Stimulated activated CD4-positive, alpha-beta T cell treated with anti-CD3 and anti-CD28 coated beads, Interleukin-4, amount 100 ng/mL, for 48 hours (primary cell): Measurements from ENCODE around the gene ADPRHL1.
"Not testable (repeated sequence)": the region's sequence is repeated elsewhere in the genome, so short reads cannot be mapped to it uniquely, and the experiment has no call there.

Source experiments
- DNase-seq, 2 donors: peaks; one replicate each; pipeline ENCODE4 v3.0.0-alpha.2; 2020; ENCODE audit warnings: low read depth in 2 of 2

Gene ADPRHL1

GRCh38 chr13:113477724-113478123 is 24.4 kb upstream of the ADPRHL1 start:
- no peak for DNase-seq

DNA sequence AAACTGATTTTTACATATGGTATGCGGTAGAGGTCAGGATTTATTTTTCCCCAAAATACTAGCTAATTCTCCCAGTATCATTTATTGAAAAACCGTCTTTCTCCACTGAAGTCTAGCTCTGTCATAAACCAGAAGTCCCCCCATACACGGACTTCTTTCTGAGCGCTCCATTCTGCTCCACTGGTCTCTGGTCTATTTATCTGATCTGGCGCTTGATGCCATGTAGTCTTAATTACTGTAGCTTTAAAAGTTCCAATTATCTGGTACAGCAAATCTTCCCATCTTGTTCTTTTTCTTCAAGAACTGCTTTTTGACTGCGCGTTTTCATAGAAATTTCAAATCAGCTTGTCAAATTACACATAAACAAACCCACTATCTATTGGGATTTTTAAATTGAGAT is 23.5 kb upstream of the ADPRHL1 start:
- DNase-seq = no peak

DNA sequence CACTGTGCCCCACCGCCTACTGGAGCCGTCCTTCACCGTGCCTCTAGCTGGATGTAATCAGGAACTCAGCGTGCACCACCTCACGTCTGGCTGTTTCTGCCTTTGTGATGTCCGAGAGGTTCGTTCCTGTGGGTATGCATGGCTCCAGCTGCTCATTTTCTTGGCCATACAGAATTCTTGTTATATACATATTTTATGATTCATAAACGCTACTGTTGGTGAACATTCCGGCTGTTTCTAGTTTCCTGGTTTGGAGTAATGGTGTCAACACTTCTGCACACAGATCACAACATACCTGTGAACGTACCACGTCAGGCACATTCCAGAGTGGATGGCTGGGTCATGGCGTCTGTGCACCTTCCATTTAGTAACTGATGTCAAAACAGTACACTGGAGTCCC is 22.6 kb upstream of the ADPRHL1 start:
- DNase-seq = no peak

DNA sequence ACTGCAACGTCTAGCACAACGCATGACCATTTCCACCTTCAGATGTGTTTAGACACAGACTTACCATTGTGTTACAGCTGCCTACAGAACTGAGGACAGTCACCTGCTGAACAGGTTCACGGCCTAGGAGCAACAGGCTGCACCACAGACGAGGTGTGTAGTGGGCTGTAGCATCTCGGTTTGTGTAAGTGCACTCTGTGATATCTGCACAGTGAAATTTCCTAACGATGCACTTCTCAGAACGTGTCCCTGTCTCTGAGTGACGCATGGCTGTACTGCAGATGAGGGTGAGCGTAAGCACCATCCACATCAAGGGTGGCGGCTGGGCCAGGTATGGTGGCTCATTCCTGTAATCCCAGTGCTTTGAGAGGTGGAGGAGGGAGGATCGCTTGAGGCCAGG is 22.0 kb upstream of the ADPRHL1 start:
- DNase-seq = no peak

- no peak for DNase-seq
Measured at GRCh38 chr13:113474179-113474578, 20.9 kb upstream of the ADPRHL1 start.

DNA sequence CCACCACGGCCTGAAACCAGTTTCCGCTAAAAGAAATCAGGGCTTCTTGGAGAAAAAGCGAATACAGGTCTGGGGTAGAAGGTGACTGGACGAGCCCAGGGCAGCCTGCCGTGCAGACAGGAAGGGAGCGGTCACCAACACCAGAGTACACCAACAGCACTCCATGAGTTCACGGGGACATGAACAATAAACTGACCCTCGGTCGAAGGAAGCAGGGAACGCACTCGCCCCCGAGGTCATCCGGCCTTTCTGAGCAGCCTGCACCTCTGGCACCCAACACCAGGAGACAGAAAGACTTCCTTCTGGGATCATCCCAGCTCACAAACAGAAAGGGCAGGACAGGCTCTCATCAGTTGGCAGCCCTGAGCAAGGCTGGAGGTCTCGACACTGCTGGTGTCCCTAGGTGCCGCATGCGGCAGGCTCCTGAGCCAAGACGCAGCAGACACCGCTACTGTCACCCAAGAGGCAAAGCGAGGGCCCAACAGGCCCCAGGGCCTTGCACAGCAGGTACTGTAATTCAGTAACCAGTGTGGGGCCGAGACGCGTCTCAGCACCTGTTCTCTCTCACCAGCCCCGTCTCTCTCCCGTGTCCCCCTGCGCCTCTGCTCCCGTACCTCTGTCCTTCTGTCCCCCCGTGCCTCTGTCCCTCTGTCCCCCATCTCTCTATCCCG is 19.2 kb upstream of the ADPRHL1 start:
- no peak for DNase-seq

- no peak for DNase-seq
Measured at GRCh38 chr13:113471844-113472243, 18.6 kb upstream of the ADPRHL1 start.

DNA sequence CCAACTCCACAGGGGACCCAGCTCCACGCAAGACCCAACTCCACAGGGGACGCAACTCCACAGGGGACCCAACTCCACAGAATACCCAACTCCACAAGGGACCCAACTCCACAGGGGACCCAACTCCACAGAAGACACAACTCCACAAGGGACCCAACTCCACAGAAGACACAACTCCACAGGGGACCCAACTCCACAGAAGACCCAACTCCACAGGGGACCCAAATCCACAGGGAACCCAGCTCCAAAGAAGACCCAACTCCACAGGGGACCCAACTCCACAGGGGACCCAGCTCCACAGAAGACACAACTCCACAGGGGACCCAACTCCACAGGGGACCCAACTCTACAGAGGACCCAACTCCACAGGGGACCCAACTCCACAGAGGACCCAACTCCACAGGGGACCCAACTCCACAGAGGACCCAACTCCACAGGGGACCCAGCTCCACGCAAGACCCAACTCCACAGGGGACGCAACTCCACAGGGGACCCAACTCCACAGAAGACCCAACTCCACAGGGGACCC is 17.4 kb upstream of the ADPRHL1 start:
- not testable (repeated sequence) for DNase-seq

DNA sequence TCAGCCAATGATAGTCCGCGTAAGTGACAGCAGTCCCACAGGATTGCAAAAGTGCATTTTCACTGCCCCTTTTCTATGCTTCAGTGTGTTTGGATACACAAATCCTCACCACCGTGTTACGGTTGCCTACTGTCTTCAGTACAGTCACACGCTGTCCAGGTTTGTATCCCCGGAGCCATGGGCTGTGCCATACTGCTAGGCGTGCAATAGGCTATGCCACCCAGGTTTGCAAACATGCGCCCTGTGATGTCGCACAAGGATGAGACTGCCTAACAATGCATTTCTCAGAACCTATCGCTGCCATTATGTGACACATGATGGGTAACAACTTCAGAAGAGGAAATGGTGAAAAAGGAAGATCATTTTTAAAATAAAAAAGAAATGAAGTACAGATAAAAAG is 16.8 kb upstream of the ADPRHL1 start:
- no peak for DNase-seq

DNA sequence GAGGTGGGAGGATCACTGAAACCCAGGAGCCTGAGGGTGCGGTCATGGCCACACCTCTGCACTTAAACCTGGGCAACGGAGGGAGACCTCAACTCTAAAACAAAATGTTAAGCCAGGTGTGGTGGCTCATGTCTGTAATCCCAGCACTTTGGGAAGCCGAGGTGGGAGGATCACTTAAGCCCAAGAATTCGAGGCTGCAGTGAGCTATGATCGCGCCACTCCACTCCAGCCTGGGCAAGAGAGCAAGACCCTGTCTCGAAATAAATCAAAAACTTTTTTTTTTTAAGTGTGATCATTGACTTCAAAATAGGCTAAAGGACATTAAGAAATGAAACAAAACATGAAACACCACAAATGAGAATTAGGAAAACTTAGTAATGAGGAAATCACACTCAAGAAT is 16.3 kb upstream of the ADPRHL1 start:
- no peak for DNase-seq

GRCh38 chr13:113468472-113469201 is 15.3 kb upstream of the ADPRHL1 start:
- DNase-seq = no peak

GRCh38 chr13:113468029-113468428 is 14.7 kb upstream of the ADPRHL1 start:
- DNase-seq = no peak

DNA sequence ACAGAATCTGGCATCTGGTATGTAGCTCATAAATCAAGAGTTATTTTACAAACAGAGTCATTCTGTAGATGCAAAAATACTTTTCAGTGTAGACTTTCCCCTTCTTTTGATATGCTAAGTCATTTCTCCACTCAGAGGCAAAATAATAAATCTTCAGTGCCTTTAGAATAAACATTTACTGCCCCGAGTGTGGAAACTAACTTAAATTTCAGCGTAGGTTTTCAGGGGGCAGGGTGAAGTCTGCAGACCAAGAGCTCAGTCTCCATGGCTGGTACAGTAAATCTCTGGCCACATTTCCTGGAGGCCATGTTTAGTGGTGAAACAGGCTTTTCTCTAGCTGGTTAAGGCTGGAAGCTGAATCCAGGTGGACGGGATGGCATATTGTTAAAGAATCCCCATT is 13.1 kb upstream of the ADPRHL1 start:
- no peak for DNase-seq

GRCh38 chr13:113465300-113465699 is 12.0 kb upstream of the ADPRHL1 start:
- no peak for DNase-seq

DNA sequence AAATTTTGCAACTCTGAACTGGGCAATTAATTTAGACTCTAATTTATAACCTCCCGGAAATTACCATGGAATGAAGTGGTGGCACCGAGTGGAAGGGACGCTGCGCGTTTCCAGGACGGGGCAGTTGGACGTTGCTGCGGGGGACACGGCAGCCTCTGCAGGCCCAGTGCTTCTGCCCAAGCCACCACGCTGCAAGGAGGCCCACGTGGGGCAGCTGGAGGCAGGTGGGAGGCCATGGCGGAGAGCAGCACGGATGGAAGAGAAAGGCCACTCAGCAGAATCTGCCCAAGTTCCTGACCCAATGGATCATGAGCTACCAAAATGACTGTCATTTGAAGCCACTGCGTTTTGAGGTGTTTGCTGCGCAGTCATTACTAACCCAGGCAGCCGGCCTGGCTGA is 11.2 kb upstream of the ADPRHL1 start:
- DNase-seq = no peak

GRCh38 chr13:113461022-113461751 is 7.9 kb upstream of the ADPRHL1 start:
- no peak for DNase-seq

DNA sequence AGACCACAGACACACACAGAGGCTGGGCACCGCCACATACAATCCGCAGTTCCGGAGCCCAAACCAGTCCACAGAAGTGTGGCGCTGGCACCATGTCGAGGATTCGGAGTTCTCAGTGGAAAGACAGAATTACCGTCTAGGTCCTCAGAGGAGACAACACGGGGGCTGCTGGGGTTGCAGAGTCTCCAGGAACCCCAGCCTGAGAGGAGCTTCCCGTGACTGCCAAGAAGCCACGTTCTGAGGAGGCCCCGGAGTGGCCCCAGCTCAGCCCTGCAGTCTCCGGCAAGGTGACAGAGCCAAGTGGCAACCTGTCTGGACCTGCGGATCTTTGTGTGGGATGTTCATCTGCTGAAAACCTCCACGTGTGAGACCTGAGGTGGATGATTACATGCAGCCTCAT is 7.3 kb upstream of the ADPRHL1 start:
- DNase-seq = no peak

DNA sequence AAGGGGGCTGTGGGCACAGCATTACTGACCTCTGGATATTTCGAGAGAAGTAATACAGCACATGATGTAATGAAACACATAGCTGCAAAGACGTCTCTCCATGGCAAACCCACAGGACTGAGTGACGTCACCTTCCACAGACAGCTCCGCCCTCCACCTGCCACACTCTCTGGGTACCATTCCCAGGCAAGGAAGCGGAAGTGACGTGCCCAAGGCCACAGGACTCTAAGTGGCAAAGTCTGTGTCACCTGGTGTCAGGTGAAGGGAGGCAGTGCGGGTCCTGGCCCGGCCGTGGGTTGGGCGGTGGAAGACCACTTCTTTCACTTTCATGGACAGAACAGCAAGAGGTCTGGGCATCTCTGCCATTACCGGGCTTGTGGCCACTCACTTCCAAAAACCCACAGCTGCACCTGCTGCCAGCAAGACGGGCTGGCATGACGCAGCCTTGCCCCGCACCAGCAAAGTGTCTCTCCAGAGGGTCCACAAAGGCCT is 6.8 kb upstream of the ADPRHL1 start:
- DNase-seq = no peak

DNA sequence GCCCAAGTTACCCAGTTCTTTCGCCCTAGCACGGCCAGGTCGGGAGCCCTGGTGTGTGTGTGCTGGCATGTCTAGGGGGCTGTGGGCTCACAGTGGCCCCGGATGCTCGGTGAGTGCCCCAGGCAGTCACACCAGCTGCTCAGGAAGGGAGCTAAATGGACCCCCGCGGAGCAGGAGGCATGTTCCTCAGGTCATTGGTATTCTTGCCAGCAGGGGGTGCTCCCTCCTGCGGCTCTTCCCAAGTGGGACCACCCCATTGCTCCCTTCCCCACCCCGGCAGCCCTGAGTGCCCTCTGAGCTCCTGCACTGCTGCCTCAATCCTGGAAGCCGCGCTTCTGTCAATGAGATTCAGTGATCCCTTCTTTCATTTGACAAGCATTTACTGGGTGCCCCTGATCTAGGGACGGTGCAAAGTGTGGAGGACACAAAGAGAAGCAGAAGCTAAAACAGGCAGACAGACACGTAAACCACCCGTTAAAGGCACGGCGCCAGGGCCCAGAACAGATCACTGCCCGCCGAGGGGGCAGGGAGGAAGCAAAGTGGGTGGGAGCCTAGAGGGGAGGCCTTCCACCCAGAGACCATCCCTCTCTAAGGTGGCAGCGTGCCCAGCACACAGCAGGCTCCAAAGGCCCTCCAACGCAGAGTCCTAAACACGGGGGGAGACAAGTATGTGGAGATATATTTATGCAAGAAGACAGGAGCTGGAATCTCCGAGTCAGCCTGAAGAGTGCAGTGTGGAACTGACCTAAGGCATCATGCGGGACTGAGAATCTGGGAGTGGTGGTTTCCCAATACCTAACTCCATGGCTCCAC is 5.2 kb upstream of the ADPRHL1 start:
- DNase-seq = no peak

GRCh38 chr13:113457510-113457909 is 4.2 kb upstream of the ADPRHL1 start:
- DNase-seq = no peak

DNA sequence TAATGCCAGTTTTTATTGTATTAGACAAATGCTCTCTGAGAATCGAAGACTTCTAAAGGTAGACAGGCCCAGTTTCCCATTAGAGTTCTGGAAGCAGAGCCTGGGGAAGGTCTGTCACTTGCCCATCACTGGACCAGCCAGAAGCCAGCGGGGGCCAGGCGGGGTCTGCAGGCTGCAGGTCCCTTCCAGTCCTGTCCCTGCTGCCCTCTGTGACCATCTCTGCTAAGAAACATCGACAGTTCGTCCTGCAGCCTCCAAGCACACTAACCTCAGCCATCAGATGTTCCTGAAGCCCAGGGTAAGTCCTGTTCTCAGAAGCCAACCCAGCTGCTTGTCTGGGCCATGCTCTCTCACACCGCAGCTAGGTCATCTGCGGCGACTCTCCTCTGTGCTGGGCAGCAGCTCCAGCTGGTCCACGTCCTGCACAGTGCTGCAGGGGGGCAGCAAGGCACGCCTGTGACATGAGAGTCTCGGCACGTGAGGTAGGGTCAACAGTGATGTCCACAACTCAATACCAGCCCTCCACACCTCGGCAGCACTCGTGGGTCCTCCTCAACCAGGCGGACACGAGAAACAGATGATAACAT is 2.9 kb upstream of the ADPRHL1 start:
- no peak for DNase-seq
